ENCODE measurements around the gene ADPRH.

ADPRH gene

DNA sequence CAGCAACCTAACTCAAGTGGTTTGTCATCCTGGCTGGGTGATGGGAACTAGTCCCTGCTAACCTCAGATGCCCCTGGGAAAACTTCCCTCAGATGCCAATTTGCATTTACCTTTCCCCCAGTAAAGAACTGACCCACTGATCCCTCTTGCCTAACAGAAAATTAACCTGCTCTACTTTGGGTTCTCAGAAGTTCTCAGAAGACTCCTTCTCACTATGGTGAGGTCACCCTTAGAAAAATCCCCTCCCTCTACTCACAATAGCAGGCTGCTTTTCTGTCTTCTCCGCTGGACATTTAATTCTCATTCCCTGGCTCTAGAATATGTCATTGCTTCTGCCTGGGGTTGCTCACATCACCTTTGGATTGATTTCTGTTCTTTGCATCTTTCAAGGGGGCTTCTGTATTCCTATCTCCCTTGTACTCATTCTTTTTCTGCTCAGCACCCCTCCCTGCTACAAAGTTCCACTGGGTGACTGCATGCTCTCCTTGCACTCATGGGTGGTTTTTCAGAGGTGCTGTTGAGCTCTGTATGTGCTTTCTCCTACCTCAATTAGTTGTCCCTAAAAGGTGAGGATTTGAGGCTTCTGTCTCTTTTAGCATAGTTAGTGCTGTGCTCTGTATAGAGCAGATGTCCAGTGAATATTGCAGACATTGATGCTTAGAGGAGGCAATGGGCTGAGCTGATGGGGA lies 19.3 kb downstream of the ADPRH start:
- no peak for DNase-seq

GRCh38 chr3:119599558-119600174 lies 20.4 kb downstream of the ADPRH start:
- no peak for DNase-seq

- DNase-seq, result no peak
Observed at GRCh38 chr3:119600732-119601131, 21.4 kb downstream of the ADPRH start.

GRCh38 chr3:119601154-119601553 lies 21.9 kb downstream of the ADPRH start:
- DNase-seq, result no peak

DNA sequence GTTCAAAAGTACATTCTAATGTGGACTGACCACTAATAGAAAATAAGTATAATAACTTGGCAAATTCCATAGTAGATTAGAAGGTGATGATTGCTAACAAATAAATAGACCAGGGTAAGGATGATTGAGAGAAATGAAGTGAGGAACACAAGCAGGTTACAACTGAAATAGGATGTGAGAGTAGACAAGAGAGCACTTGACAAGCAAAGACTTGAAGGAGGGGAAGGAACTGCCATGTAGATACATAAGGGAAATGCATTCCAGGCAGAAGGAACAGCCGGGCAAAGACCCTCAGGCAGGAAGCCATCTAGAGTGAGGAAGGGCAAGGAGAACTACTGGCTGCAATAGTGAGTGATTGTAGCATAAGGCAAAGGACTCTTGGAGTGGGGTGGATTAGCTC lies 23.4 kb downstream of the ADPRH start:
- no peak for DNase-seq

- no peak for DNase-seq
Observed at GRCh38 chr3:119604878-119605277, 25.6 kb downstream of the ADPRH start.

- DNase-seq, result no peak
Observed at GRCh38 chr3:119608405-119609000, 29.2 kb downstream of the ADPRH start.

DNA sequence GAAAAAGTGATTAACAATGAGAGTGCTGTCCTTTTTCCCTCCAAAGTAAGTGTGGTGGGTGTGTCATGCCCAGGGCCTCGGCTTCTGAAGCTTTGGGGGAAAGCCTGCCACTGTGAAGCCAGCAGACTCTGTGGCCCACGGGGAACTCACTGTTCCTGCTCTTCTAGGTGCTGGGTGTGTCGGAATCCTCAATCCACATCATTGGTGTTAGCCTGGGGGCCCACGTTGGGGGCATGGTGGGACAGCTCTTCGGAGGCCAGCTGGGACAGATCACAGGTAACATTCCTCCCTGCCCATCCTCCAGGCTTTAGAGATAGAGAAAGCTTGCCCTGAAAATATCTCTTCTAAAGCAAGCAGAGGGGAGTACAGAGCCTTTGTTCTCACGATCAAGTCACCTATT lies 30.0 kb downstream of the ADPRH start:
- no peak for DNase-seq

- DNase-seq, result no peak
Observed at GRCh38 chr3:119611664-119612063, 32.4 kb downstream of the ADPRH start.

GRCh38 chr3:119613201-119613600 lies 33.9 kb downstream of the ADPRH start:
- no peak for DNase-seq

DNA sequence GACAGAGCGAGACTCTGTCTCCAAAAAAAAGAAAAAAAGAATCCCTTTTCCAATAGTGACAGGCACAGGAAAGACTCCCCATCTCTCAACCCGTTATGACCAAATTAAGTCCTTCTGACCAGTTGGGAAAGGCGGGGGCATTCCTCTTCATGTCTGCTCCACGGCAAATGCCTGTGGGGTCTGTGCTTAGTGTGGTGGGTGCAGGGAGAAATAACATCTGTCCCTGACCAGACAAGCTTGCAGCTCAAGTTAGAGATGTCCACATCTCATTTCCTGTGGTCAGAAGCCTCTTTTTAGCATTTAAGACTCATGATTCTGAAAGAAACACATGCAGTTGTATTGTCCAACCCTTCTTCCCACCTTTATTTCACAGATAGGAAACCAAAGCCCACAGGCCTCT lies 34.6 kb downstream of the ADPRH start:
- DNase-seq, result no peak

DNA sequence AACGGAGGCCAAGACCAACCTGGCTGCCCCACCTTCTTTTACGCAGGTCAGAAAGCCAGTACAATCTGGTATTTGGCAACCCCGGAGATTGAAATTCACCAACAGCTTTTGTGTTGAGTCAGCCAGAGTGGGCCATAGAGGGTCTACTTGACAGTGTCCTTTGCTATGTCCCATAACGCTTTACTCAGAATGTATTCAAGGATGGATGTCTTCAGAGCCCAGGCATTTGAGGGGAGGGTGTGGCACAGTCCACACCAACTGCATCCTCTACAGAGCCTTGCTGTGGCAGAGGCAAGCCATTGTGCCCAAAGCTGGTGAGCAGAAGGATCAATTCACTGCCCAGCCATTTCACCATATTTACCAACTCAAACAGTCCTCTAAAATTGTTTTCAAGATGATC lies 36.8 kb downstream of the ADPRH start:
- no peak for DNase-seq

DNA sequence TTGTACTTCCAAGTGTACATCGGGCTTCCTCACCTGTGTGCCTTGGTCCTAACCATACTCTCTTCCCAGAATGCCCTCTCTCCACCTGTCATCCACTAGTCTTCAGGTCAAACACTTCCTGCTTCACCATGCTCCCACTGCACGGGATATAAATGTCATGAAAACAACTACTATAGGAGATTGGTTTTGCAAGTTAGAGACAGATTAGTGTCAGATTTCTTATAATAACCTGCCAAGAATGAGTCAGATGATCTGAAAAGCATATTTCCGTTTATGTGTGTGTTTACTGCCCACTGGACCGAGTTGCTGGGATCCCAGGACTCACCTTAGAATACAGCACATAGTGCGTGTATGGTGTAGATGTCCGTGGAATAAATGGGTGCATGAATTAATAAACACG lies 39.8 kb downstream of the ADPRH start:
- DNase-seq, result no peak

DNA sequence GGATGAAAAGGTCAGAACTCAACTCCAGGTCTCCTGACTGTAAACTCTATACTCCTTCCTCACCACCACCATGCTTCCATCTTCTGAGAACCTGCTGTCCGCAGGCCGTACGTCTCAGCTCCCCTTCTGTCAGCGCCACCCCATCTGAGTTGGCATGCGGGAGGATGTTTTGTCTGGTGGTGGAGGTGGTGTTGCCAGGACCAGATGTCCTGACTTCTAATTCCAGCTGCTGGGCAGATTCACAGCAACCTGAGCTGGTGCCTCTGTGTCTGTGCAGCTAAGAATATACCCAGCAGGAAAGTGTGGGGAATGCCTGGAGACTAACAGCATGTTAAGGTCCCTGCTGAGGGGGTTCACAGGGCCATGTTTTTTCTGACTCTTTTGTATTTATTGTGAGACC lies 41.6 kb downstream of the ADPRH start:
- no peak for DNase-seq

DNA sequence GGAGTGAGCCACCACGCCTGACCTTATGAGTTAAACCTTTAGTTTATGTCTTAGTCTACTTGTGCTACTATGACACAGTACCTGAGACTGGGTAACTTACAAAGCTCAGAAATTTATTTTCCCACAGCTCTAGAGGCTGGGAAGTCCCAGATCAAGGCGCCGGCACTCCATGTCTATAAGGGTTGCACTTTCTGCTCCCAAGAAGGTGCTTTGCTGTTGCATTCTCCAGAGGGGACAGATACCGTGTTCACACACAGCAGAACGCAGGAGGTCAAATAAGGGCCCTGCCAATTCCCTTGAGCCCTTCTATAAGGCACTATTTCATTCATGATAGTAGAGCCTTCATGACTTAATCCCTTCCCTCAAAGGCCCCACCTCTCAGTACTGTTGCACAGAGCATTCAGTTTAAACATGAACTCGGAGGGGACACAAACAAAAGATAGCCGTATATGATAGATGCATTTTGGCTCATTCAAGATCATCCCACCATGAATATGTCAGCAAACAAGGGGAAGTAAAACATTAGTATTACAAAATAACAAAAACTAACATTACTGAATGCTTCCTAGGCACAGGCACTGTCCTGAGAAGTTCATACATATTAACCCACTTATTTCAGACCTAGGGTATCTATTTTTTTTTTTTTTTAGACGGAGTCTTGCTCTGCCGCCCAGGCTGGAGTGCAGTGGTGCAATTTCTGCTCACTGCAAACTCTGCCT lies 44.9 kb downstream of the ADPRH start:
- no peak for DNase-seq

- no peak for DNase-seq
Observed at GRCh38 chr3:119625451-119626153, 46.3 kb downstream of the ADPRH start.

DNA sequence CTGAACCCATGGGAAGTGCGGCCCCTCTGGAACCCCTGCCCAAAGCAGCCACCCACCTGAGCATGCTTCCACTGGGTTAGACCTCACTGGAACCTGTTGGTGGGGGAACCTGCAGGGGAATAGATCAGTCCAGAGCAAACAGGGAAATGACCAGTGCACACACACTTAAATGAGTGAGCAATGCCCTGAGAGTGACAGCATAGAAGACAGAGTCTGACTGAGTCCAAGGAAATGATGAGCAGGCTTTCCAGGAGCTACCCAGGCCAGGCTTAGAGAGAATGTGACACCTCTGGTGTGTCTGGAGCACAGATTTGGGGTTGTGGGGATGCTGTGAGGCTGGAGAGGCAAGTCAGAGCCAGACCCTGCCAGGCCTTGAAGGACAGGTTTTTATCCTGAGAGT lies 46.9 kb downstream of the ADPRH start:
- no peak for DNase-seq

GRCh38 chr3:119627461-119627860 lies 48.2 kb downstream of the ADPRH start:
- DNase-seq, result no peak

- no peak for DNase-seq
Observed at GRCh38 chr3:119628390-119628789, 49.1 kb downstream of the ADPRH start.

GRCh38 chr3:119628816-119629445 lies 49.6 kb downstream of the ADPRH start:
- DNase-seq, result no peak

DNA sequence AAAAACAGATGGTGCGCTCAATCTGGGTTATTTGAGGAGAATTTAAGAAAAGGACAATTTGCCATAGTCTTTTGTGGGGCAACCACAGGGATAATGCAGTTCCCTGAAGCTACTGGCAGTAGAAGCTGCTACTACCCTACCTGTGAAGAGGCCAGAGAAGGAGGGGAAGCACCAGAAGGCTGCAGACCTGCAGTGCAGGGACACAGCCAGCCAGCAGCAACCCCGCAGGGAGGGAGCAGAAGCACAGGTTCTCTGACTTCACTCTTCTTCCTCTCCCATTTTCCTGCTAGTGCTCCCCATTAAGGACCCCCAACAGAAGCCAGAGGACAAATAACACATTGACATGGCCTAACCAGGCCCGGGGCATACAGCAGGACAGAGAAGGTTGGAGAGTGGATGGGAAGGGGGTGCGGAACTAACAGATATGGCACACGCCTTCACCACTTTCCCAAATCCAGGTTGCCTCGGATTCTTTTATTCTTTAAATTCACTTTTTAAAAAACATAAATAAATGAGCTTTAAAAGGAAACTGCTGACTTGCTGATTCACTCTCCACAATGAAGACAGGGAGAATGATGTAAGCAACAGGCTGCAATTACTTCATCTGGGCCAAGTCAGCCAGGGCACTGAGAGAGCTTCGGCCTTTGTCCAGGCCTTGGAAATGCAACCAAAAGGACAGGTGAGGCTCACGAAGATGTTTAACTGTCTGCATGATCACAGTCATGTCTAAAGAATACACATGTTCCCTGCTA lies 51.0 kb downstream of the ADPRH start:
- no peak for DNase-seq

- DNase-seq, result no peak
Observed at GRCh38 chr3:119630880-119631329, 51.6 kb downstream of the ADPRH start.
